DOHH2 (cell line): Measurements from ENCODE around the gene AFM.

Experiments
- EZH2phosphoT487 ChIP-seq: fragments of 200-600 bp; sonication (generic); IDR thresholded peaks from 2 replicates; pipeline ENCODE4 v1.6.1; 2017; ENCODE audit warnings: borderline replicate concordance, mild to moderate bottlenecking, antibody characterized with exemption, low read length, moderate library complexity, mixed read lengths
- TF ChIP-seq, protein P1 (sequence below): fragments of 200-600 bp; sonication (generic); IDR thresholded peaks from one replicate; pipeline ENCODE4 v1.5.1; 2014; ENCODE audit warnings: antibody characterized with exemption, mild to moderate bottlenecking, low read depth, low read length; ENCODE audit not compliant: poor library complexity, severe bottlenecking

GRCh38 chr4:73445383-73446335 lies 35.9 kb upstream of the AFM start:
- TF ChIP-seq, protein P1, sequence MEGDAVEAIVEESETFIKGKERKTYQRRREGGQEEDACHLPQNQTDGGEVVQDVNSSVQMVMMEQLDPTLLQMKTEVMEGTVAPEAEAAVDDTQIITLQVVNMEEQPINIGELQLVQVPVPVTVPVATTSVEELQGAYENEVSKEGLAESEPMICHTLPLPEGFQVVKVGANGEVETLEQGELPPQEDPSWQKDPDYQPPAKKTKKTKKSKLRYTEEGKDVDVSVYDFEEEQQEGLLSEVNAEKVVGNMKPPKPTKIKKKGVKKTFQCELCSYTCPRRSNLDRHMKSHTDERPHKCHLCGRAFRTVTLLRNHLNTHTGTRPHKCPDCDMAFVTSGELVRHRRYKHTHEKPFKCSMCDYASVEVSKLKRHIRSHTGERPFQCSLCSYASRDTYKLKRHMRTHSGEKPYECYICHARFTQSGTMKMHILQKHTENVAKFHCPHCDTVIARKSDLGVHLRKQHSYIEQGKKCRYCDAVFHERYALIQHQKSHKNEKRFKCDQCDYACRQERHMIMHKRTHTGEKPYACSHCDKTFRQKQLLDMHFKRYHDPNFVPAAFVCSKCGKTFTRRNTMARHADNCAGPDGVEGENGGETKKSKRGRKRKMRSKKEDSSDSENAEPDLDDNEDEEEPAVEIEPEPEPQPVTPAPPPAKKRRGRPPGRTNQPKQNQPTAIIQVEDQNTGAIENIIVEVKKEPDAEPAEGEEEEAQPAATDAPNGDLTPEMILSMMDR, result no peak
- TF ChIP-seq EZH2phosphoT487, result no peak
